ENCODE data around the gene SMARCA2.

Gene SMARCA2

DNA sequence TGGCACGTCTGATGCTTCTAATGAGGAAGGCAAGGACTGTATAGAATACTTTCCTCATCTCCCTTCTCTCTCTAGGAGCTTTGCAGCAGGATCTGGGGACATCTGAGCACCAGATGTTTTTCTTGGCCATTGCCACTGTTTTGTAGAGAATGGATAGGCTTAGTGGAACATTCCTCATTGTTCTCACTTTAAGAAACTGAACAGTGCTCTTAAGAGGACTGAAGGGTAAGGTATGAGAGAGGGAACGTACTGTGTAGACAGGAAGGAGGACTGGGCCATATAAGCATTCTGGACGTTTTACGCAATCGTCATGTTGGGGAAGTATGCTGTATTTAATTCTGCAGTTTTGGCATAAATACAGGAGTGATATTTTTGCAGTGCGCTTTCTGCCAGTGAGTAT lies 70.6 kb downstream of the SMARCA2 start:
- no peaks in the 10 kb centered on the region; the same call in 1 of the 2 replicates for H3F3A ChIP-seq (ENCODE audit: insufficient read depth, low read length)
- no peak overlapping the region for H3K4me3 ChIP-seq (ENCODE audit: low read depth, low read length, poor library complexity, severe bottlenecking)
- H3K9ac ChIP-seq (ENCODE audit: low read length): no peak overlapping the region
- H2AFZ ChIP-seq (ENCODE audit: low read length): no peak overlapping the region
- H3K79me2 ChIP-seq (ENCODE audit: insufficient read depth, low read length): no peaks in the 10 kb centered on the region
- no peaks in the 10 kb centered on the region for H3K9me2 ChIP-seq (ENCODE audit: low read depth, low read length)
- no peaks in the 10 kb centered on the region for H3K27me3 ChIP-seq (ENCODE audit: insufficient read depth, low read length)
- no peaks in the 10 kb centered on the region for H4K20me1 ChIP-seq (ENCODE audit: insufficient read depth, low read length)
- TF ChIP-seq, protein P1, sequence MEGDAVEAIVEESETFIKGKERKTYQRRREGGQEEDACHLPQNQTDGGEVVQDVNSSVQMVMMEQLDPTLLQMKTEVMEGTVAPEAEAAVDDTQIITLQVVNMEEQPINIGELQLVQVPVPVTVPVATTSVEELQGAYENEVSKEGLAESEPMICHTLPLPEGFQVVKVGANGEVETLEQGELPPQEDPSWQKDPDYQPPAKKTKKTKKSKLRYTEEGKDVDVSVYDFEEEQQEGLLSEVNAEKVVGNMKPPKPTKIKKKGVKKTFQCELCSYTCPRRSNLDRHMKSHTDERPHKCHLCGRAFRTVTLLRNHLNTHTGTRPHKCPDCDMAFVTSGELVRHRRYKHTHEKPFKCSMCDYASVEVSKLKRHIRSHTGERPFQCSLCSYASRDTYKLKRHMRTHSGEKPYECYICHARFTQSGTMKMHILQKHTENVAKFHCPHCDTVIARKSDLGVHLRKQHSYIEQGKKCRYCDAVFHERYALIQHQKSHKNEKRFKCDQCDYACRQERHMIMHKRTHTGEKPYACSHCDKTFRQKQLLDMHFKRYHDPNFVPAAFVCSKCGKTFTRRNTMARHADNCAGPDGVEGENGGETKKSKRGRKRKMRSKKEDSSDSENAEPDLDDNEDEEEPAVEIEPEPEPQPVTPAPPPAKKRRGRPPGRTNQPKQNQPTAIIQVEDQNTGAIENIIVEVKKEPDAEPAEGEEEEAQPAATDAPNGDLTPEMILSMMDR (IDR thresholded peaks at IDR 0.05; ENCODE audit: low read length): no peak
- TF ChIP-seq EZH2 (IDR thresholded peaks at IDR 0.05; ENCODE audit: borderline replicate concordance, low read length): no peak
- no peak overlapping the region for H3K27ac ChIP-seq (ENCODE audit: low read depth, low read length, poor library complexity, severe bottlenecking)
- H3K36me3 ChIP-seq (ENCODE audit: insufficient read depth, low read length): peaks cover 85% of the 10 kb centered on the region
- H3K4me1 ChIP-seq (ENCODE audit: insufficient read depth, low read length, severe bottlenecking): no peaks in the 10 kb centered on the region
- H3K9me3 ChIP-seq (ENCODE audit: low read length): no peaks in the 10 kb centered on the region
- no peak overlapping the region for H3K4me2 ChIP-seq (ENCODE audit: low read length)

- H4K20me1 ChIP-seq (ENCODE audit: insufficient read depth, low read length): no peaks in the 10 kb centered on the region
- H3K4me3 ChIP-seq (ENCODE audit: low read depth, low read length, poor library complexity, severe bottlenecking): no peak overlapping the region
- no peak overlapping the region for H3K9ac ChIP-seq (ENCODE audit: low read length)
- no peaks in the 10 kb centered on the region for H3K27me3 ChIP-seq (ENCODE audit: insufficient read depth, low read length)
- H3K27ac ChIP-seq (ENCODE audit: low read depth, low read length, poor library complexity, severe bottlenecking): no peak overlapping the region
- H3K36me3 ChIP-seq (ENCODE audit: insufficient read depth, low read length): peaks cover 86% of the 10 kb centered on the region
- no peaks in the 10 kb centered on the region for H3K79me2 ChIP-seq (ENCODE audit: insufficient read depth, low read length)
- no peaks in the 10 kb centered on the region; the same call in 1 of the 2 replicates for H3F3A ChIP-seq (ENCODE audit: insufficient read depth, low read length)
- H3K4me2 ChIP-seq (ENCODE audit: low read length): no peak overlapping the region
- no peaks in the 10 kb centered on the region for H3K9me2 ChIP-seq (ENCODE audit: low read depth, low read length)
- no peaks in the 10 kb centered on the region for H3K9me3 ChIP-seq (ENCODE audit: low read length)
- no peaks in the 10 kb centered on the region for H3K4me1 ChIP-seq (ENCODE audit: insufficient read depth, low read length, severe bottlenecking)
- TF ChIP-seq EZH2 (IDR thresholded peaks at IDR 0.05; ENCODE audit: borderline replicate concordance, low read length): no peak
- TF ChIP-seq, protein P1 (IDR thresholded peaks at IDR 0.05; ENCODE audit: low read length): no peak
- H2AFZ ChIP-seq (ENCODE audit: low read length): no peak overlapping the region
Measured at GRCh38 chr9:2086116-2086515, 71.0 kb downstream of the SMARCA2 start.

GRCh38 chr9:2086971-2087370 lies 71.8 kb downstream of the SMARCA2 start:
- Histone ChIP-seq H3K27me3 (ENCODE audit: insufficient read depth, low read length) (no peaks in the 10 kb centered on the region), H3K4me3 (ENCODE audit: low read depth, low read length, poor library complexity, severe bottlenecking) (no peak overlapping the region), H3K79me2 (ENCODE audit: insufficient read depth, low read length) (no peaks in the 10 kb centered on the region), H3K9me2 (ENCODE audit: low read depth, low read length) (no peaks in the 10 kb centered on the region), H3K9me3 (ENCODE audit: low read length) (no peaks in the 10 kb centered on the region), H3K4me2 (ENCODE audit: low read length) (no peak overlapping the region), H3F3A (ENCODE audit: insufficient read depth, low read length) (no peaks in the 10 kb centered on the region; the same call in 1 of the 2 replicates), H4K20me1 (ENCODE audit: insufficient read depth, low read length) (no peaks in the 10 kb centered on the region), H3K4me1 (ENCODE audit: insufficient read depth, low read length, severe bottlenecking) (no peaks in the 10 kb centered on the region), H2AFZ (ENCODE audit: low read length) (no peak overlapping the region), H3K27ac (ENCODE audit: low read depth, low read length, poor library complexity, severe bottlenecking) (peak overlapping the region; percentile 11), H3K36me3 (ENCODE audit: insufficient read depth, low read length) (peaks cover 87% of the 10 kb centered on the region), H3K9ac (ENCODE audit: low read length) (no peak overlapping the region)
- TF ChIP-seq, protein P1 (IDR thresholded peaks at IDR 0.05; ENCODE audit: low read length): no peak
